PC-3 (cell line): ENCODE results near the gene NPSR1.

ENCODE experiments used
- CTCF ChIP-seq: fragments of 300-600 bp; sonication (generic); conservative IDR thresholded peaks from 2 replicates; pipeline ENCODE4 v1.5.1; 2017; ENCODE audit warnings: antibody characterized with exemption, low read depth, mild to moderate bottlenecking, low read length
- EZH2 ChIP-seq: fragments of 300-600 bp; sonication (generic); IDR thresholded peaks from one replicate; pipeline ENCODE4 v1.6.1; 2017; ENCODE audit warnings: antibody characterized with exemption, mild to moderate bottlenecking, low read length; ENCODE audit not compliant: unreplicated experiment
- EZH2phosphoT487 ChIP-seq: fragments of 300-600 bp; sonication (generic); IDR thresholded peaks from 2 replicates; pipeline ENCODE4 v1.6.1; 2018; ENCODE audit warnings: mild to moderate bottlenecking, antibody characterized with exemption, low read length, borderline replicate concordance

GRCh38 chr7:34747176-34747781 is 89.3 kb downstream of the NPSR1 start:
- TF ChIP-seq CTCF: no peak
- TF ChIP-seq EZH2phosphoT487: no peak
- TF ChIP-seq EZH2: no peak
